HG03045 (cell line): ENCODE measurements around the gene LTN1.
"Not testable (repeated sequence)": the region's sequence is repeated elsewhere in the genome, so short reads cannot be mapped to it uniquely, and the experiment has no call there.

Source experiments
- ATAC-seq: cut with Tn5 transposase; IDR thresholded peaks from one replicate; pipeline ENCODE4 v1.9.1; 2021; ENCODE audit warnings: mild to moderate bottlenecking, moderate library complexity; ENCODE audit not compliant: unreplicated experiment

LTN1 gene

GRCh38 chr21:28992526-28993292 lies at the start of gene LTN1:
TSS of gene LTN1 (minus strand) at chr21:28992877. CDS start at chr21:28992805, 72 bp downstream.
- ATAC-seq: peak; percentile 97

- ATAC-seq: no peak
These were observed 42.0 kb upstream of the LTN1 start for GRCh38 chr21:29034678-29035077.

- no peak for ATAC-seq
These were observed 41.2 kb upstream of the LTN1 start for GRCh38 chr21:29033871-29034270.

GRCh38 chr21:29033301-29033700 lies 40.6 kb upstream of the LTN1 start:
- no peak for ATAC-seq

- ATAC-seq: no peak
These were observed 38.2 kb upstream of the LTN1 start for GRCh38 chr21:29030909-29031308.

GRCh38 chr21:29029524-29029923 lies 36.8 kb upstream of the LTN1 start:
- ATAC-seq: no peak

GRCh38 chr21:29025328-29025713 lies 32.6 kb upstream of the LTN1 start:
- ATAC-seq: no peak

GRCh38 chr21:29024474-29025327 lies 32.0 kb upstream of the LTN1 start, which contains the start of gene USP16:
TSS of gene USP16 (plus strand) at chr21:29024668. CDS start at chr21:29027914, 3,246 bp downstream.
- ATAC-seq: peak; percentile 97

- ATAC-seq: no peak
These were observed 29.5 kb upstream of the LTN1 start for GRCh38 chr21:29022166-29022565.

GRCh38 chr21:29018540-29018939 lies 25.9 kb upstream of the LTN1 start:
- ATAC-seq: peak; percentile 22

- ATAC-seq: no peak
These were observed 25.1 kb upstream of the LTN1 start for GRCh38 chr21:29017639-29018237.

- ATAC-seq: not testable (repeated sequence)
These were observed 18.6 kb upstream of the LTN1 start for GRCh38 chr21:29011236-29011635.

- no peak for ATAC-seq
These were observed 15.7 kb upstream of the LTN1 start for GRCh38 chr21:29008367-29008766.

- ATAC-seq: no peak
These were observed 15.1 kb upstream of the LTN1 start for GRCh38 chr21:29007810-29008209.

- ATAC-seq: no peak
These were observed 14.5 kb upstream of the LTN1 start for GRCh38 chr21:29007135-29007534.

- no peak for ATAC-seq
These were observed 13.0 kb upstream of the LTN1 start for GRCh38 chr21:29005696-29006095.

- peak; percentile 98 for ATAC-seq
These were observed 9.9 kb upstream of the LTN1 start for GRCh38 chr21:29002442-29003144.

GRCh38 chr21:28993293-28993629 lies 584 bp upstream of the LTN1 start:
- no peak for ATAC-seq

GRCh38 chr21:28991861-28992525 lies 684 bp downstream of the LTN1 start:
- ATAC-seq: peak; percentile 5

GRCh38 chr21:28988146-28988545 lies 4.5 kb downstream of the LTN1 start:
- not testable (repeated sequence) for ATAC-seq
